ENCODE measurements around the gene INHBC.
A peak's percentile ranks its signal among the peaks of the same experiment; 100 is the strongest.
"Not testable (repeated sequence)": the region's sequence is repeated elsewhere in the genome, so short reads cannot be mapped to it uniquely, and the experiment has no call there.

Gene INHBC

GRCh38 chr12:57487597-57488401 is 53.2 kb downstream of the INHBC start, which contains the start of gene MARS1:
Gene MARS1 (plus strand): TSS chr12:57488068. CDS start chr12:57488091, 23 bp downstream.
- peak; percentile 97 for DNase-seq

GRCh38 chr12:57488402-57489156 is 54.0 kb downstream of the INHBC start:
- peak; percentile 38 for DNase-seq

- DNase-seq, result no peak
Observed at GRCh38 chr12:57489157-57489641, 54.6 kb downstream of the INHBC start.

DNA sequence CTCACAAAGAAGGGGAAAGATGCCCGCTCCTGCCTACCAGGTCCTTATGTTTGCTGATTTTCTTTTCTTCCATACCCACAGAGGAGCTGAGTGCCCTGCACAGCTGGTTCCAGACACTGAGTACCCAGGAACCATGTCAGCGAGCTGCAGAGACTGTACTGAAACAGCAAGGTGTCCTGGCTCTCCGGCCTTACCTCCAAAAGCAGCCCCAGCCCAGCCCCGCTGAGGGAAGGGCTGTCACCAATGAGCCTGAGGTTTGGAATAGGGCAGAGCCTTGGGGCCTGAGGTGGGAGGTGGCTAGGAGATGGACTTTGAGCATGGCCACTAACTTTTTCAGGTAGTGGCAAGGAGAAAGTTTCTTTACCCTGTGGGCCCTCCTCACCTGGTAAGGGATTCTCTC is 55.5 kb downstream of the INHBC start:
- DNase-seq, result no peak

DNA sequence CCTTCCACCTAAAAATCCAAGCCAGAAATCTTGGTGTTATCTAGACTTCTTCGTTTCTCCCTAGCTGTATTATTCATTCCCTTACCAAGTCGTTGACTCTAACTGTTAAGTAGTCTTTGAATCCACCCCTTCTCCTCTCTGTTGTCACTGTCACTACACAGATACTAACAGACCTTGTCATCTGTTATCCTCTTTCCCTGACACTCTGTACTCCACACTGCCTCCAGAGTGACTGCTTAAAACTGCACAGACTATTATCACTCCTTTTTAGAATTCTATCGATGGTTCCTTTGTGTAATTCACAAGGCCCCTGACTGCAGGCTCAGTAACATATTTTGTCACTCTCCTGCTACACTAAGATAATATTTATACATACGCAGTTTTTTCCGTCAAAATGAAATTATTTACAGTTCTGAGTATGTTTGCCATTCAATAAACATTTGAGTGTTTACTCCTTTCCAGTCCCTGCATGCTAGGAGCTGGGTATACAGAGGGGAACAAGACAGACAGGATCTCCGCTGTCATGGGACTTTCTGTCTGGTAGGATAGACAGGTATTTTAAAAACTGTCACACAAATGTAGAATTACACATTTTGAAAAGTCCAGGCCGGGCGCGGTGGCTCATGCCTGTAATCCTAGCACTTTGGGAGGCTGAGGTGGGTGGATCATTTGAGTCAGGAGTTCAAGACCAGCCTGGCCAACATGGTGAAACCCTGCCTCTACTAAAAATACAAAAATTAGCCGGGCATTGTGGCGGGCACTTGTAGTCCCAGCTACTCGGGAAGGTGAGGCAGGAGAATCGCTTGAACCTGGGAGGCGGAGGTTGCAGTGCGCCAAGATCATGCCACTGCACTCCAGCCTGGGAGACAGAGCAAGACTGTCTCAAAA is 57.1 kb downstream of the INHBC start:
- no peak for DNase-seq

DNA sequence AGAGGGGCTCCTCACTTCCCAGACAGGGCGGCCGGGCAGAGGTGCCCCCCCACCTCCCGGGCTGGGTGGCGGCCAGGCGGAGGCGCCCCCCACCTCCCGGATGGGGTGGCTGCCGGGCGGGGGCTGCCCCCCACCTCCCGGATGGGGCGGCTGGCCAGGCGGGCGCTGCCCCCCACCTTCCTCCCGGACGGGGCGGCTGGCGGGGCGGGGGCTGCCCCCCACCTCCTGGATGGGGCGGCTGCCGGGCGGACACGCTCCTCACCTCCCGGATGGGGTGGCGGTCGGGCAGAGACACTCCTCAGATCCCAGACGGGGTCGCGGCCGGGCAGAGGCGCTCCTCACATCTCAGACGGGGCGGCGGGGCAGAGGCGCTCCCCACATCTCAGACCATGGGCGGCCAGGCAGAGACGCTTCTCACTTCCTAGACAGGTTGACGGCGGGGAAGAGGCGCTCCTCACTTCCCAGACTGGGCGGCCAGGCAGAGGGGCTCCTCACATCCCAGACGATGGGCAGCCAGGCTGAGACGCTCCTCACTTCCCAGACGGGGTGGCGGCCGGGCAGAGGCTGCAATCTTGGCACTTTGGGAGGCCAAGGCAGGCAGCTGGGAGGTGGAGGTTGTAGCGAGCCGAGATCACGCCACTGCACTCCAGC is 60.6 kb downstream of the INHBC start:
- not testable (repeated sequence) for DNase-seq

DNA sequence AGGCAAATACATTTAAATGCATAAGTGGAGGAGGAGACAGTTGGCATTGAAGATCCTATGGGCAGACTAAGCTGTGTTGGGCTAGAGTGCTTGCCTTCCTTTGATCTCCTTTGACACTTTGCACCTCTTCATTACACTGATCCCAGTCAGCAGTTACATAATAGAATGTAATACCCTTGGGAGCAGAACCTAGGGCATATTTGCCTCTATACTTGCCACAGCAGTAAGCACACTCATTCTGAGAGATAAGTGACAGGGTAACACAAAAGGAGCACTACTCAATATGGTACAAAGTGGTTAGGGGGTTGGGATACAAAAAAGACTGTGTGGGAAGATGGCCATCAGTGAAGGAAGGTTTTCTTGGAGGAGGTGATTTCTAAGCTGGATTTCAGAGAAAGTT is 62.2 kb downstream of the INHBC start:
- DNase-seq, result no peak

DNA sequence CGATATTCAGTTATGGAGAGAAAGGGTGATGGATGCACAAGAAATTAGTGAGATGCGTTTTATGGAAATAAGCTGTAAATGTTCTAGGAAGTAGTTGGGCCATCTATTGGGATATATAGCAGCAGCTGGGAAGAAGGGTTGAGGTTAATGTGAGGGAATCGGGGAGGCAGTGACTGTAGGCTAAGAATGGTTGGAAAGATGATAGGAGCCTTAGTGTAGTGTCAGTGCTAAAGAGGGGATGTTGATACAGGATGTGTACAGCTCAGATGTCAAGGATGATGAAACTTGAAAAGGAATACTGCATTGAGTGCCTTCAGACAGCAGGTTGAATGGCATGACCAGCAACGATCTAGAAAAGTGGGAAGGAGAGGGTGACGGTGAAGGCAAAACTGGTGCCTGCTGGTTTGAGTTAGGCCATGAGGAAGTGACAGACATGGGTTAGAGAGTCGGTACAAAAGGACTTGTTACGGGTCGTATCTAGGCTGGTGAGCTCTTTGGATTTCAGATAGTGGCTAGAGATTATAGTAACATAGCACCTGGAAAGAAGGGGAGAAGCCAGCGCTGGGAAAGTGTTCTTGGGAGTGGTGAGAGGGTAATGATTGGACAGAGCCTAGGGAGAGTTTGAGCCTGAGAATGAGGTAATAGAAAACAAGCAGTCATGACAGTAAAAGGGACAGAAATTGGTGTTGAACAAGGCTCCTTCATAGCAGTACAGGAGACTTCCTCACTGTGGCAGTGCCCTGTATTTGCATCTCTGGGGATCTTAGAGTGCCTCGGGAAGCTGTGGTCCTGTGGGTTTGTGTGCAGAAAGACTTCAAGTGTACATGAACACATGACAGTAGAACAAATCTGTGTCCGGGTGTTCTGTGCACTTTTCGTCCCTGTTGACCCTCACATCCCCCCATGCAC is 62.9 kb downstream of the INHBC start:
- DNase-seq, result no peak

- DNase-seq, result no peak
Observed at GRCh38 chr12:57498132-57498502, 63.5 kb downstream of the INHBC start.

- no peak for DNase-seq
Observed at GRCh38 chr12:57498571-57498970, 64.0 kb downstream of the INHBC start.

DNA sequence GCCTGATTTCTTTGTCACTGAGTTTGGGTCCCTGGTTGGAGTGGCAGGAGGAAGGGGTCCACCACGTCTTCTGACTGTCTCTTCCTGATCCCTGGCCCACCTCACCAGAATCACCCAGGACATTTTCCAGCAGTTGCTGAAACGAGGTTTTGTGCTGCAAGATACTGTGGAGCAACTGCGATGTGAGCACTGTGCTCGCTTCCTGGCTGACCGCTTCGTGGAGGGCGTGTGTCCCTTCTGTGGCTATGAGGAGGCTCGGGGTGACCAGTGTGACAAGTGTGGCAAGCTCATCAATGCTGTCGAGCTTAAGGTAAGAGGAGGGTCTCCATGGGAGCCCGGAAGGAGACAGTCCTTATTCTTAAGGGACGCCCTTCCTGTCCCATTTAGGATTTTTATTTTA is 65.6 kb downstream of the INHBC start:
- no peak for DNase-seq
